Ovary (tissue), 9 donors: ENCODE results near the gene SAMHD1. TPM values are rescaled to one million over a fixed set of nuclear protein-coding genes. Genes with fewer than 3 reads are reported as not detected.
A peak's percentile ranks its signal among the peaks of the same experiment; 100 is the strongest.

Source experiments
- DNase-seq, 5 donors: peaks; one replicate each; pipeline ENCODE4 v3.0.0-alpha.2; 2019 to 2020
- H3K27ac ChIP-seq, 2 donors: fragments of 200-600 bp; one replicate each; pipeline versions ENCODE4 v1.5.1 to v1.8.0; 2019 to 2022
- H3K27me3 ChIP-seq: fragments of 200-600 bp; one replicate; pipeline ENCODE4 v1.8.0; 2022
- H3K36me3 ChIP-seq: fragments of 200-600 bp; sonication (generic); one replicate; pipeline ENCODE4 v1.5.1; 2019
- H3K4me1 ChIP-seq: one replicate; pipeline ENCODE4 v1.8.1; 2013; ENCODE audit warnings: mild to moderate bottlenecking, moderate library complexity; ENCODE audit not compliant: insufficient read depth
- H3K4me3 ChIP-seq: fragments of 200-600 bp; sonication (generic); one replicate; pipeline ENCODE4 v1.5.1; 2017
- H3K9me3 ChIP-seq, 2 donors: fragments of 200-600 bp in 1 of 2; sonication (generic) in 1 of 2; one replicate each; pipeline versions ENCODE4 v1.5.1 to v1.8.1; 2013 to 2019; ENCODE audit warnings: mild to moderate bottlenecking in 1 of 2, moderate library complexity in 1 of 2
- EP300 ChIP-seq: sonication (generic); formaldehyde crosslinking; IDR thresholded peaks from one replicate; pipeline ENCODE4 v1.6.1; 2017; ENCODE audit warnings: antibody characterized with exemption
- POLR2A ChIP-seq: fragments of 450-650 bp; IDR thresholded peaks from one replicate; pipeline ENCODE4 v1.6.1; 2017; ENCODE audit warnings: antibody characterized with exemption, mild to moderate bottlenecking, moderate library complexity
- WGBS, 3 donors: extraction: QIAGEN DNeasy Blood & Tissue Kit in 1 of 3; methylation state at CpG; one replicate each; pipeline versions ENCODE4 v1.1.5 to v1.1.7; 2013 to 2017; 5-methylcytosine and 5-hydroxymethylcytosine counted together
- intact Hi-C, 4 donors: fragments of 100-400 bp; cut with DNase I; formaldehyde crosslinking; loops; one replicate each; pipeline versions ENCODE4 v1.11.0 to v1.15.1; 2022 to 2023
- polyA plus RNA-seq, 2 donors: library from polyadenylated mRNA; stranded (reverse); fragments of 200-250 nt in 1 of 2; fragments of 350-450 nt in 1 of 2; fragmentation: Illumina TruSeq in 1 of 2; extraction: RNeasy Lipid Tissue Mini Kit (QIAGEN cat#74804) in 1 of 2; gene quantifications; one replicate each; pipeline ENCODE4 v1.2.3, GENCODE V29; 2013 to 2014
- total RNA-seq, 7 donors: library from RNA; depleted of rRNA in 2 of 7; stranded (reverse); fragments of >200 nt in 2 of 7; fragmentation: NEBNext Ultra II Directional in 3 of 7; extraction: Animal tissue kit (Norgen Biotek cat#: 25700) in 3 of 7; gene quantifications; one replicate each; pipeline versions ENCODE4 v1.1.0 to v1.2.4, GENCODE V29; 2016 to 2023
- TF ChIP-seq, protein P1 (sequence below), 3 donors: fragments of 450-650 bp in 2 of 3; fragments of 200-600 bp in 1 of 3; IDR thresholded peaks; one replicate each; pipeline versions ENCODE4 v1.5.1 to v1.8.0; 2016 to 2022; ENCODE audit warnings: antibody characterized with exemption in 3 of 3, mild to moderate bottlenecking in 1 of 3
- donor health status: DM: no; HTN: no; CAD: no; lungs with moderate emphysema.
- donor health status: DM: no; HTN: no; CAD: no.
- donor health status: Bipolar disorder and iron deficiency.
- donor health status: DM: yes; HTN: yes; CAD: no.
- donor health status: DM: no; HTN: no; CAD: no.
- donor health status: DM: yes; HTN: yes; CAD: no.

The SAMHD1 gene
- total and polyA plus RNA-seq, 9 donors = 25.4 to 184 (median 103) TPM

DNA sequence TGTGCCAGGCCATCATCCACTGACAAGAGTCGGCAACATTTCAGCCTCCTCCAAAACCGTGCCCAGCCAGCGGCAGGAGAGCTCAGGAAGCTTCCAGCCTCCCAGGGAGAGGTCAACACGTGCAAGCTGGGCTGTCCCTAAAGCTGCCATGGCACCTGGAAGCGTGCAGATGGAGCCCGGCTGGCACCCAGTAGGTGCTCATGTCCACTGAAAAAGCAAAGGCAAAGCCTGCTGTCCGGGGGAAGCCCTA is 90.0 kb downstream of the SAMHD1 start:
- Histone ChIP-seq H3K4me3 (peak overlapping the region; percentile 46), H3K27ac (peak overlapping the region in 1 of 2 donors; percentile 89), H3K36me3 (no peaks in the 10 kb centered on the region), H3K4me1 (peaks cover 26% of the 10 kb centered on the region), H3K9me3 (no peaks in the 10 kb centered on the region), H3K27me3 (no peaks in the 10 kb centered on the region)
- TF ChIP-seq EP300 (no peak), POLR2A (no peak)
- TF ChIP-seq, protein P1, sequence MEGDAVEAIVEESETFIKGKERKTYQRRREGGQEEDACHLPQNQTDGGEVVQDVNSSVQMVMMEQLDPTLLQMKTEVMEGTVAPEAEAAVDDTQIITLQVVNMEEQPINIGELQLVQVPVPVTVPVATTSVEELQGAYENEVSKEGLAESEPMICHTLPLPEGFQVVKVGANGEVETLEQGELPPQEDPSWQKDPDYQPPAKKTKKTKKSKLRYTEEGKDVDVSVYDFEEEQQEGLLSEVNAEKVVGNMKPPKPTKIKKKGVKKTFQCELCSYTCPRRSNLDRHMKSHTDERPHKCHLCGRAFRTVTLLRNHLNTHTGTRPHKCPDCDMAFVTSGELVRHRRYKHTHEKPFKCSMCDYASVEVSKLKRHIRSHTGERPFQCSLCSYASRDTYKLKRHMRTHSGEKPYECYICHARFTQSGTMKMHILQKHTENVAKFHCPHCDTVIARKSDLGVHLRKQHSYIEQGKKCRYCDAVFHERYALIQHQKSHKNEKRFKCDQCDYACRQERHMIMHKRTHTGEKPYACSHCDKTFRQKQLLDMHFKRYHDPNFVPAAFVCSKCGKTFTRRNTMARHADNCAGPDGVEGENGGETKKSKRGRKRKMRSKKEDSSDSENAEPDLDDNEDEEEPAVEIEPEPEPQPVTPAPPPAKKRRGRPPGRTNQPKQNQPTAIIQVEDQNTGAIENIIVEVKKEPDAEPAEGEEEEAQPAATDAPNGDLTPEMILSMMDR (IDR thresholded peaks at IDR 0.05) = no peak
- intact Hi-C loops = loop anchor here in 3 of 4 donors (5.0 to 10.0 kb wide), 5 partner anchors 47 to 657 kb away; partner anchors contain the start of genes DSN1 (in 2 of the 3) and NDRG3 (in 1 of the 3)
- WGBS, 3 donors = 2 to 14% (median 6%) methylated on average over 7 of the region's 7 CpGs
- no peak for DNase-seq

DNA sequence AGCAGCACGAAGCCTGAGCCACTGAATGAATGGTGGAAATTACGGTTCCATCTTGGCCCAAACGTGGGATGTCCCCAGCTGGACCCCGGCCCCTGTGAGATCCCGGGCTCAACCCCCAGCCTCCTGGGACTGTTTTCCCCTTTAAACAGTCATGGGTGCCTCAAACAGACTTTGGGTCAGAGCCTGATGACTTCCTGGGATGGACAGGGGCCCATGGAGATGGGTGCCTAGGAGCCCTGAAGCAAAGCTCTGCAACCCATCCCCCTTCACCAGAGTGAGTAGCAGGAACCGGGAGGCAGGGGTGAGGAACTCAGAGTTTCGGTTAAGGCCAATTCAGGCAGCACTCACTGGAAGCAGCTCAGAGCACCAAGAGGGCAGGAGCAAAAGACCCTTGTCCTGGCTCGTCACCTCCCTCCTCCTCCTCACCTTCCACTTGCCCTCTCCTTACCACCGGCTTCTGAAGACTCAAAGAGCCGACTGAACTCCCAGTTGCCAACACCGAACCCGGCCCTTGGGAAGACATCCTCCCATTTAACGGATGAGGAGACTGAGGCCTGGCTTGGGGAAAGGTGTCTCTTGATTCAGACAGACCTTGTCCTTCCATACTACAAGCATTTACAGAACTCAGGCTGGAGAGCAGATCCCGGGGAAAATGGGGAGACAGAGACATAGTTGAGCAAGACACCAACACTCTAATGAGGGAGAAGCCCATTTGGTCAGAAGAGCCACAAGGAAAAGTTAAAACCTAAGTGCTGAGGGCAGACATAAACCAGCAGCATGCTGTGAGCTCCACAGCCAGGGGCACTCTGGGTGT is 90.5 kb downstream of the SAMHD1 start:
- Histone ChIP-seq H3K36me3 (no peaks in the 10 kb centered on the region), H3K27ac (no peak overlapping the region), H3K9me3 (no peaks in the 10 kb centered on the region), H3K4me1 (peaks cover 30% of the 10 kb centered on the region), H3K4me3 (peak overlapping the region; percentile 46), H3K27me3 (no peaks in the 10 kb centered on the region)
- intact Hi-C loops = loop anchor here in 3 of 4 donors (5.0 to 10.0 kb wide), 5 partner anchors 46 to 656 kb away; partner anchors contain the start of genes DSN1 (in 2 of the 3) and NDRG3 (in 1 of the 3)
- DNase-seq = no peak
- TF ChIP-seq, protein P1 (IDR thresholded peaks at IDR 0.05) = no peak
- TF ChIP-seq POLR2A (no peak), EP300 (no peak)
- WGBS, 3 donors = 49 to 57% (median 55%) methylated on average over 14 of the region's 14 CpGs

DNA sequence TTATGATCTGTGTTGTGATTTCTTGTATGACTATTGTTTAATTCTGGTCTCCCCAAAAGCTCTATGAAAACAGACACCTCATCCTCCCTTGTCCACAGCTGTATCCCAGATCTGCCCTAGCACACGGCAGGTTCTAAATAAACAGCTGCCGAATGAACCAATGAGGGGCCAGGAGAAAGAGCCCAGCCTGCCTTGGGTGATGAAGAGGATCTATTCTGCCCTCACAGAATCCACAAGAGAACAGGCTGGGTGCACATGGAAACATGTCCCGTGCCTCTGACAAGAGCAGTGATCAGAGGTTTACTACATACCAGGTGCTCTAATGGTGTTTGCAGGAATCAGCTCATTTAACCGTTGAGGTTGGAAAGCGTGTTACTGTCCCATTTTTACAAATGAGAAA is 91.2 kb downstream of the SAMHD1 start:
- H3K36me3 ChIP-seq = no peaks in the 10 kb centered on the region
- H3K27me3 ChIP-seq = no peaks in the 10 kb centered on the region
- 25 to 42% (median 31%) methylated on average over 5 of the region's 5 CpGs for WGBS, 3 donors
- H3K4me1 ChIP-seq = peaks cover 33% of the 10 kb centered on the region
- no peaks in the 10 kb centered on the region for H3K9me3 ChIP-seq
- peak overlapping the region in 1 of 2 donors; percentile 34 for H3K27ac ChIP-seq
- TF ChIP-seq POLR2A (no peak), EP300 (no peak)
- TF ChIP-seq, protein P1 (IDR thresholded peaks at IDR 0.05) = no peak
- DNase-seq = no peak
- intact Hi-C loops = loop anchor here in 3 of 4 donors (5.0 to 10.0 kb wide), 5 partner anchors 46 to 656 kb away; partner anchors contain the start of genes DSN1 (in 2 of the 3) and NDRG3 (in 1 of the 3)
- H3K4me3 ChIP-seq = no peak overlapping the region

DNA sequence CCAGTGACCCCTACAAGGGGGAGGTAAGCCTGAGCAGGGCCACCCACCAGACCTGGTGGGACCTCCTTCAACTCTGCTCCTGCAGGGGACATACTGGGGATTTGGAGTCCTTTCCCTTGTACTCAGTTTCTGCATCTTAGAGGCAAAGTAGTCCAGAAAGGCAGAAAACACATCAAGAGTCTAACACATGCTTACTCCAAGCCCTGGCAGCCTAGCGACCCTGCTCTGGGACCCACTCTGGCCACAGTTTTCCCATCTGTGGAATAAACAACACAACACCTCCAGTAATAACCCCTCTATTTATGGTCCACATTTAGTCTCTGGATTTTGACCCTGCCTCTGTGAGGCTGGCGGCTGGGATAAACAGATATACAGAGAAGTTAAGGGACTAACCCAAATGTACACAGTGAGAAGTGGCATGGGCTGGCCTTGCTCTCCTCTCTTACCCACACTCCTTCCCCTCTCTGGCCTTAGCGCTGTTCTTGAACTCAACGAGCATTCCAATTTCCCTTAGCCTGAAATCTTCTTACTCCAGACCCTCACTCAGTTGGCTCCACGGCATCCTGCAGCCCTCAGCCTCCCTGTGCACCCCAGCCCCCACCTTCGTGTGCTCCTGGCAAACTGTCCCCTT is 91.7 kb downstream of the SAMHD1 start:
- no peaks in the 10 kb centered on the region for H3K9me3 ChIP-seq
- TF ChIP-seq POLR2A (no peak), EP300 (no peak)
- TF ChIP-seq, protein P1 (IDR thresholded peaks at IDR 0.05) = no peak
- no peak overlapping the region for H3K4me3 ChIP-seq
- no peaks in the 10 kb centered on the region for H3K36me3 ChIP-seq
- H3K4me1 ChIP-seq = peaks cover 33% of the 10 kb centered on the region
- DNase-seq = no peak
- H3K27ac ChIP-seq = peak overlapping the region in 1 of 2 donors; percentile 34
- intact Hi-C loops = loop anchor here in 3 of 4 donors (5.0 to 10.0 kb wide), 5 partner anchors 45 to 655 kb away; partner anchors contain the start of genes DSN1 (in 2 of the 3) and NDRG3 (in 1 of the 3)
- no peaks in the 10 kb centered on the region for H3K27me3 ChIP-seq
- WGBS, 3 donors = 26 to 49% (median 28%) methylated on average over 6 of the region's 6 CpGs
